Neural progenitor cell (in vitro differentiated cells): ENCODE measurements around the gene PRKAB2. TPM values are rescaled to one million over a fixed set of nuclear protein-coding genes. Genes with fewer than 3 reads are reported as not detected.

Source experiments
- DNase-seq: peaks from one replicate; pipeline ENCODE4 v3.0.0-alpha.2; 2016; ENCODE audit warnings: low spot score
- H2AFZ ChIP-seq: fragments of 200-600 bp; sonication (generic); replicated peaks from 2 replicates; pipeline ENCODE4 v1.6.1; 2016; ENCODE audit warnings: antibody characterized with exemption
- H3F3A ChIP-seq: fragments of 200-600 bp; sonication (generic); 2 replicates; pipeline ENCODE4 v1.6.1; 2016; ENCODE audit warnings: antibody characterized with exemption, low read depth
- H3K27ac ChIP-seq: fragments of 200-600 bp; sonication (generic); 2 replicates; pipeline ENCODE4 v1.5.1; 2016; ENCODE audit warnings: mild to moderate bottlenecking
- H3K27me3 ChIP-seq: fragments of 200-600 bp; sonication (generic); 2 replicates; pipeline ENCODE4 v1.6.1; 2016; ENCODE audit warnings: mild to moderate bottlenecking, moderate library complexity
- H3K36me3 ChIP-seq: fragments of 200-600 bp; sonication (generic); 2 replicates; pipeline ENCODE4 v1.5.1; 2016
- H3K4me1 ChIP-seq: fragments of 200-600 bp; sonication (generic); 2 replicates; pipeline ENCODE4 v1.6.1; 2016; ENCODE audit warnings: mixed run types
- H3K4me2 ChIP-seq: fragments of 200-600 bp; sonication (generic); 2 replicates; pipeline ENCODE4 v1.6.1; 2016
- H3K4me3 ChIP-seq: fragments of 200-600 bp; sonication (generic); 2 replicates; pipeline ENCODE4 v1.5.1; 2016
- H3K79me2 ChIP-seq: fragments of 200-600 bp; sonication (generic); 2 replicates; pipeline ENCODE4 v1.6.1; 2016; ENCODE audit warnings: low read depth
- H3K9ac ChIP-seq: fragments of 200-600 bp; sonication (generic); 2 replicates; pipeline ENCODE4 v1.6.1; 2016
- H3K9me3 ChIP-seq: fragments of 200-600 bp; sonication (generic); 2 replicates; pipeline ENCODE4 v1.5.1; 2016; ENCODE audit warnings: low read depth
- H4K20me1 ChIP-seq: fragments of 200-600 bp; sonication (generic); 2 replicates; pipeline ENCODE4 v1.6.1; 2016; ENCODE audit warnings: low read depth
- H3K27ac Mint-ChIP-seq: 3 replicates; pipeline ENCODE4 v1.8.0; 2021; ENCODE audit warnings: mixed read lengths
- H3K27me3 Mint-ChIP-seq: 2 replicates; pipeline ENCODE4 v1.8.0; 2022; ENCODE audit warnings: low read depth, mild to moderate bottlenecking, inconsistent platforms, moderate library complexity, mixed read lengths; ENCODE audit not compliant: insufficient read depth
- H3K36me3 Mint-ChIP-seq: 3 replicates; pipeline ENCODE4 v1.8.0; 2021; ENCODE audit warnings: mixed read lengths
- H3K4me1 Mint-ChIP-seq: 3 replicates; pipeline ENCODE4 v1.8.0; 2021; ENCODE audit warnings: mixed read lengths
- H3K4me3 Mint-ChIP-seq: 3 replicates; pipeline ENCODE4 v1.8.0; 2021; ENCODE audit warnings: mild to moderate bottlenecking, moderate library complexity, mixed read lengths
- H3K9me3 Mint-ChIP-seq: 3 replicates; pipeline ENCODE4 v1.8.0; 2020; ENCODE audit warnings: mixed read lengths
- CTCF ChIP-seq: fragments of 200-600 bp; sonication (generic); IDR thresholded peaks from 2 replicates; pipeline ENCODE4 v1.5.1; 2017; ENCODE audit warnings: antibody characterized with exemption, mild to moderate bottlenecking
- EZH2 ChIP-seq: fragments of 200-600 bp; sonication (generic); IDR thresholded peaks from 2 replicates; pipeline ENCODE4 v1.6.1; 2017; ENCODE audit warnings: antibody characterized with exemption, mild to moderate bottlenecking, moderate library complexity
- EZH2phosphoT487 ChIP-seq: fragments of 200-600 bp; sonication (generic); IDR thresholded peaks from 2 replicates; pipeline ENCODE4 v1.6.1; 2017; ENCODE audit warnings: antibody characterized with exemption
- total RNA-seq: library from RNA; depleted of rRNA; stranded (reverse); fragments of >200 nt; gene quantifications from 2 replicates; pipeline ENCODE4 v1.2.3, GENCODE V29; 2015; ENCODE audit warnings: low replicate concordance

The PRKAB2 gene
- total RNA-seq, 1 donor from 2014 or later: 42.8 TPM

GRCh38 chr1:147216124-147216523 lies 43.9 kb upstream of the PRKAB2 start:
- Mint-ChIP-seq H3K4me3 (no peak overlapping the region), H3K27ac (no peak overlapping the region), H3K9me3 (no peaks in the 10 kb centered on the region), H3K4me1 (no peaks in the 10 kb centered on the region), H3K27me3 (peaks cover 6% of the 10 kb centered on the region), H3K36me3 (no peaks in the 10 kb centered on the region)
- peaks cover 14% of the 10 kb centered on the region for H3K4me1 ChIP-seq
- H3K9me3 ChIP-seq: no peaks in the 10 kb centered on the region
- no peak overlapping the region for H3K4me2 ChIP-seq
- no peak for DNase-seq
- H3K4me3 ChIP-seq: no peak overlapping the region
- H3F3A ChIP-seq: no peaks in the 10 kb centered on the region
- no peaks in the 10 kb centered on the region for H4K20me1 ChIP-seq
- H3K27me3 ChIP-seq: no peaks in the 10 kb centered on the region
- no peak overlapping the region for H2AFZ ChIP-seq
- no peaks in the 10 kb centered on the region for H3K36me3 ChIP-seq
- TF ChIP-seq CTCF (no peak), EZH2phosphoT487 (no peak), EZH2 (no peak)
- H3K27ac ChIP-seq: no peak overlapping the region
- no peak overlapping the region for H3K9ac ChIP-seq
- no peaks in the 10 kb centered on the region for H3K79me2 ChIP-seq

GRCh38 chr1:147215540-147215916 lies 43.3 kb upstream of the PRKAB2 start:
- Histone ChIP-seq H3K9ac (no peak overlapping the region), H3K27me3 (no peaks in the 10 kb centered on the region), H3K79me2 (no peaks in the 10 kb centered on the region), H3K4me2 (no peak overlapping the region), H2AFZ (no peak overlapping the region), H3K27ac (no peak overlapping the region), H3K4me3 (no peak overlapping the region), H3K9me3 (no peaks in the 10 kb centered on the region), H3K4me1 (peaks cover 16% of the 10 kb centered on the region), H3F3A (no peaks in the 10 kb centered on the region), H4K20me1 (no peaks in the 10 kb centered on the region), H3K36me3 (no peaks in the 10 kb centered on the region)
- no peak overlapping the region for H3K4me3 Mint-ChIP-seq
- H3K4me1 Mint-ChIP-seq: no peaks in the 10 kb centered on the region
- peaks cover 6% of the 10 kb centered on the region for H3K27me3 Mint-ChIP-seq
- no peak overlapping the region for H3K27ac Mint-ChIP-seq
- no peaks in the 10 kb centered on the region for H3K9me3 Mint-ChIP-seq
- no peaks in the 10 kb centered on the region for H3K36me3 Mint-ChIP-seq
- TF ChIP-seq CTCF: no peak
- TF ChIP-seq EZH2phosphoT487: no peak
- no peak for TF ChIP-seq EZH2
- no peak for DNase-seq

- Mint-ChIP-seq H3K9me3 (no peaks in the 10 kb centered on the region), H3K27ac (no peak overlapping the region), H3K4me1 (no peaks in the 10 kb centered on the region), H3K27me3 (peaks cover 6% of the 10 kb centered on the region), H3K4me3 (no peak overlapping the region), H3K36me3 (no peaks in the 10 kb centered on the region)
- Histone ChIP-seq H3K79me2 (no peaks in the 10 kb centered on the region), H3K4me2 (no peak overlapping the region), H3K4me3 (no peak overlapping the region), H3K27me3 (no peaks in the 10 kb centered on the region), H3K4me1 (peaks cover 16% of the 10 kb centered on the region), H2AFZ (no peak overlapping the region), H4K20me1 (no peaks in the 10 kb centered on the region), H3K27ac (no peak overlapping the region), H3F3A (no peaks in the 10 kb centered on the region), H3K9me3 (no peaks in the 10 kb centered on the region), H3K36me3 (no peaks in the 10 kb centered on the region), H3K9ac (no peak overlapping the region)
- DNase-seq: no peak
- TF ChIP-seq CTCF: no peak
- no peak for TF ChIP-seq EZH2phosphoT487
- no peak for TF ChIP-seq EZH2
Measured at GRCh38 chr1:147214842-147215539, 42.7 kb upstream of the PRKAB2 start.
